Activated naive CD8-positive, alpha-beta T cell treated with anti-CD3 and anti-CD28 coated beads, Interleukin-2, amount 10 ng/mL, durations not matched to agents 7 days and 5 days (primary cell): ENCODE results near the gene PRRX2. TPM values are rescaled to one million over a fixed set of nuclear protein-coding genes. Genes with fewer than 3 reads are reported as not detected.
A peak's percentile ranks its signal among the peaks of the same experiment; 100 is the strongest.

Source experiments
- ATAC-seq: fragments of 150-1000 bp; cut with Tn5 transposase; one replicate; pipeline ENCODE4 v1.10.0; 2021; ENCODE audit warnings: low read depth, moderate library complexity
- POLR2A ChIA-PET: fragments of 350-600 bp; sonication (Branson Sonifier 250); formaldehyde crosslinking; loops from one replicate; lab custom pipeline; 2021; ENCODE audit warnings: antibody characterized with exemption; lab: Charles Lee
- DNase-seq: peaks from one replicate; pipeline ENCODE4 v3.0.0; 2021
- H3K27ac Mint-ChIP-seq: one replicate; pipeline ENCODE4 v1.8.0; 2022; ENCODE audit warnings: mild to moderate bottlenecking, mixed read lengths
- H3K27me3 Mint-ChIP-seq: one replicate; pipeline ENCODE4 v1.8.0; 2022; ENCODE audit warnings: mild to moderate bottlenecking, moderate library complexity, mixed read lengths
- H3K36me3 Mint-ChIP-seq: one replicate; pipeline ENCODE4 v1.8.0; 2021; ENCODE audit warnings: mild to moderate bottlenecking, mixed read lengths
- H3K4me1 Mint-ChIP-seq: one replicate; pipeline ENCODE4 v1.8.0; 2021; ENCODE audit warnings: mixed read lengths
- H3K4me3 Mint-ChIP-seq: one replicate; pipeline ENCODE4 v1.8.0; 2022; ENCODE audit warnings: mild to moderate bottlenecking, moderate library complexity, mixed read lengths
- H3K9me3 Mint-ChIP-seq: one replicate; pipeline ENCODE4 v1.8.0; 2021; ENCODE audit warnings: mixed read lengths
- total RNA-seq, 2 experiments: library from RNA; stranded (reverse); gene quantifications; one replicate each; pipeline ENCODE4 v1.2.3, GENCODE V29; 2021

The PRRX2 gene
- total RNA-seq, 2 experiments from 2014 or later = not detected

GRCh38 chr9:129731477-129732085 lies 66.1 kb downstream of the PRRX2 start:
- Mint-ChIP-seq H3K27ac (no peak overlapping the region), H3K27me3 (peaks cover 15% of the 10 kb centered on the region), H3K4me3 (no peak overlapping the region), H3K36me3 (no peaks in the 10 kb centered on the region), H3K9me3 (no peaks in the 10 kb centered on the region), H3K4me1 (peaks cover 1% of the 10 kb centered on the region)
- POLR2A ChIA-PET = no interaction called here
- ATAC-seq = no peak
- DNase-seq = no peak

- no peaks in the 10 kb centered on the region for H3K36me3 Mint-ChIP-seq
- peaks cover 2% of the 10 kb centered on the region for H3K4me1 Mint-ChIP-seq
- POLR2A ChIA-PET = no interaction called here
- no peak overlapping the region for H3K27ac Mint-ChIP-seq
- ATAC-seq (no peak), DNase-seq (no peak)
- no peak overlapping the region for H3K4me3 Mint-ChIP-seq
- peaks cover 16% of the 10 kb centered on the region for H3K27me3 Mint-ChIP-seq
- H3K9me3 Mint-ChIP-seq = no peaks in the 10 kb centered on the region
These were observed 66.7 kb downstream of the PRRX2 start for GRCh38 chr9:129732100-129732499.

DNA sequence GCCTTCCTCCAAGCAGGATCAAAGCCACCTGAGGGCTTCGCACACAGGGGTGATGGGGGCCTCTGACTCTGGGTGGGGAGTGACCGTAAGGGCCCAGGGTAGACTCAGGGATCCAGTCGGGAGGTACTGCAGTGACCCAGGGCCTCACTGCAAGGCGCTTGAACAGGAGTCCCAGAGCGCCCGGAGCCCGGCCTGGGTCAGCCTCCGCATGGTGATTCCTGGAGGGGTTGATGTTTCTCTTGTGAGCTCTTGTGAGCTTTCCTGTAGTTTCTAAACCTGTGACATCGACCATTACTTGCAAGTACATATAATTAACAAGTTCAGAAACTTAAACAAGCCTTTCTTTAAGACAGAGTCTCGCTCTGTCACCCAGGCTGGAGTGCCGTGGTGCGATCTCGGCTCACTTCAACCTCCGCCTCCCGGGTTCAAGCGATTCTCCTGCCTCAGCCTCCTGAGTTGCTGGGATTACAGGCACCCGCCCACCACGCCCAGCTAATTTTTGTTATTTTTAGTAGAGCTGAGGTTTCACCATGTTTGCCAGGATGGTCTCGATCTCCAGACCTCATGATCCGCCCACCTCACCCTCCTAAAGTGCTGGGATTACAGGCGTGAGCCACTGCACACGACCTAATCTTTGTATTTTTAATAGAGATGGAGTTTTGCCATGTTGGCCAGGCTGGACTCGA lies 67.6 kb downstream of the PRRX2 start:
- Mint-ChIP-seq H3K4me3 (no peak overlapping the region), H3K27me3 (peaks cover 16% of the 10 kb centered on the region), H3K27ac (no peak overlapping the region), H3K36me3 (no peaks in the 10 kb centered on the region), H3K4me1 (peaks cover 7% of the 10 kb centered on the region), H3K9me3 (no peaks in the 10 kb centered on the region)
- DNase-seq = no peak
- ATAC-seq = no peak
- POLR2A ChIA-PET = no interaction called here

DNA sequence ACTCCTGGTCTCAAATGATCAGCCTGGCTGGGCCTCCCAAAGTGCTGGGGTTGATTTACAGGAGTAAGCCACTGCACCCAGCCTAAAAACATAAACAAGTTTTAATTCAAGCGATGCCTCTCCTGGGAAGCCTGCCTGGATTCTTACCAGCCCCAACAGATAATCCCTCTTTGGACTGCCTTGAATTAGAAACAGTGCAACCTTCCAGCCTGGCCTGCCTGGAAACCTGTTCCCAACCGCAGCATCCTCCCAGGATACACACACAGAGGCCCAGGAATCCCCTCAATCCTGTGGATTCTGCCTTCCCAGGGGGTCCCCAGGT lies 68.1 kb downstream of the PRRX2 start:
- no peaks in the 10 kb centered on the region for H3K36me3 Mint-ChIP-seq
- POLR2A ChIA-PET = no interaction called here

GRCh38 chr9:129735546-129735945 lies 70.1 kb downstream of the PRRX2 start:
- peaks cover 11% of the 10 kb centered on the region for H3K27me3 Mint-ChIP-seq
- POLR2A ChIA-PET = no interaction called here
- H3K36me3 Mint-ChIP-seq = no peaks in the 10 kb centered on the region
- H3K4me3 Mint-ChIP-seq = no peak overlapping the region
- no peak for DNase-seq
- no peak overlapping the region for H3K27ac Mint-ChIP-seq
- no peaks in the 10 kb centered on the region for H3K9me3 Mint-ChIP-seq
- H3K4me1 Mint-ChIP-seq = peaks cover 9% of the 10 kb centered on the region
- ATAC-seq = no peak

More for the DNA sequence above, 68.1 kb downstream of the PRRX2 start:
- Mint-ChIP-seq H3K4me3 (no peak overlapping the region), H3K27ac (no peak overlapping the region), H3K4me1 (peaks cover 9% of the 10 kb centered on the region), H3K27me3 (peaks cover 16% of the 10 kb centered on the region), H3K9me3 (no peaks in the 10 kb centered on the region)
- no peak for ATAC-seq
- DNase-seq = no peak

GRCh38 chr9:129736334-129736733 lies 70.9 kb downstream of the PRRX2 start:
- Mint-ChIP-seq H3K9me3 (no peaks in the 10 kb centered on the region), H3K27me3 (peaks cover 6% of the 10 kb centered on the region), H3K4me1 (peaks cover 9% of the 10 kb centered on the region), H3K4me3 (no peak overlapping the region), H3K36me3 (no peaks in the 10 kb centered on the region), H3K27ac (no peak overlapping the region)
- POLR2A ChIA-PET = no interaction called here
- ATAC-seq (no peak), DNase-seq (no peak)

DNA sequence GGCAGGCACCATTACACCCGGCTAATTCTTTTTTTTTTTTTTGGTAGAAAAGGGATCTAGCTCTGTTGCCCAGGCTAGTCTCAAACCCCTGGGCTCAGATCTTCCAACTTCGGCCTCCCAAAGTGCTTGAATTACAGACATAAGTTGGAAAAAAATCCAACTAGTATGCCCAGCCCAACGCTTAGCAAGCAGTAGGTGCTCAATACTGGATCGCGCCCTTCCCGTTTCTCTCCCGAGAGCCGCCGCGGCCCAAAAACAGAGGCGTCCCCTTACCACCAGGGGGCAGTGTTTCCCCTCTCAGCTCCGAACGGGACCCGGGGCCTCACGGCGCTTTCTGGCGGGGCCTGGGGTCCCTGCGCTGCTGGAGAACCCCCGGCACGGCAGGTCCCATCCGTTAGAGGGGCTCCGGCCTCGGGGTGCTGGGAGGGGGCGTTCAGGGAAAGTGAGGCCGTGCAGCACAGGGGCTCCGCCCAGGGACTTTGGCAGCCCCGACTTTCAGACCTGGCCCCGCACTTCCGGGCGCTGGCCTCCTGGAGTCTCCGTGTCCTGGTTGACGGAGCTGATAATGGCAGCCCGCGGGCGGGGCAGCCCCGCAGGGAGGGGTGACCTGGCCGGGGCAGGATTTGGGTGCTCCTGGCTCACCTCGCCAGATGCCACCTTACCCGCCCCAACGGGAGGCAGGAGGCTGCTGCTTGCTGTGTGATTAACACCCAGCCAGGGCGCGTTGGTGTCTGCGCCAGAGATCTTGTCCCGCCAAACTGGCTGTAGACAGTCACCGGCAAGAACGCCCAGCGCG lies 72.2 kb downstream of the PRRX2 start:
- Mint-ChIP-seq H3K4me1 (peaks cover 9% of the 10 kb centered on the region), H3K36me3 (no peaks in the 10 kb centered on the region), H3K27me3 (peaks cover 5% of the 10 kb centered on the region), H3K27ac (peak overlapping the region; percentile 39), H3K9me3 (no peaks in the 10 kb centered on the region), H3K4me3 (peak overlapping the region; percentile 77)
- POLR2A ChIA-PET = interaction anchor here (0.6 to 1.7 kb wide), 7 partner anchors 11 to 241 kb away, joined by 3 to 9 read pairs (median 3); no protein-coding TSS in a partner anchor
- DNase-seq (peak; percentile 89), ATAC-seq (peak; percentile 91)

DNA sequence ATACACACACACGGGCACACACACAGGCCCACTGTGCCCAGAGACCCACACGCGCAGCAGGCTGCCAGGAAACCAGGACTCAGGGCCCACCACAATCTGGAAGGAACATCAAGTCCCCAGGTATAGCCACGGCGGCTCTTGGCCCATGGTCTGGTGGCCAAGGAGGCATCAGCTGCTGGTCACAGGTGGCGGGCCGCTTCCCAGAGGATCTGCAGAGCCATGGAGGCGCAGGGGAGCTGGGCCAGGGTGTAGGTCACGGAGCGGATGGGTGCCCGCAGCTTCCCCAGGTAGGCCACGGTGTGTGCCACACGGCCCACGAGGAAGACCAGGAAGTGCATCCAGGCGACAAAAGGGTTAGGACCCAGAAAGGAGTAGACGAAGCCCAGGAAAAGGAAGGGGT lies 74.0 kb downstream of the PRRX2 start:
- ATAC-seq = no peak
- Mint-ChIP-seq H3K4me1 (peaks cover 9% of the 10 kb centered on the region), H3K4me3 (no peak overlapping the region), H3K27me3 (peaks cover 8% of the 10 kb centered on the region), H3K9me3 (no peaks in the 10 kb centered on the region), H3K27ac (no peak overlapping the region), H3K36me3 (no peaks in the 10 kb centered on the region)
- POLR2A ChIA-PET = interaction anchor here (0.7 kb wide), 1 partner anchor 53 kb away, joined by 3 read pairs; no protein-coding TSS in a partner anchor
- no peak for DNase-seq

DNA sequence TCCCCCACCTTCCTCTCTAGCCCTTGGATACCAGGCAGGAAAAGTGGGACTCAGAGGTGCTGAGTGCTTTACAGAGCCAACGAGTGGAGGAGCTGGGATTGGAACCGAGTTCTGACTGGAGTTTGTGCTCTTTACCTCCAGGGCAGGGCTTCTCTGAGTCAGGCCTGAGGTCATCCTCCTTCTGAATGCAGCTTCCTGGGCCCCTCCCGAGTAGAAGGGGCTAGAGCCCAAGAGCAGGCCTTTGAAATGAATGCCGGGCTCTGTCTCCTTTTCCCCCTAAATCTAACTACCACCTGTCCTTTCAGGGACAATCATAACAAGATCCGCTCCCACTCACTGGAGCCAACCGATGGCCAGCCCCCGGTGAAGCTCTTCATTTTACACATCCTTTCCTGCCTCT lies 74.7 kb downstream of the PRRX2 start:
- Mint-ChIP-seq H3K27ac (no peak overlapping the region), H3K4me1 (peaks cover 9% of the 10 kb centered on the region), H3K4me3 (no peak overlapping the region), H3K9me3 (no peaks in the 10 kb centered on the region), H3K36me3 (no peaks in the 10 kb centered on the region), H3K27me3 (peaks cover 8% of the 10 kb centered on the region)
- DNase-seq = no peak
- no peak for ATAC-seq
- POLR2A ChIA-PET = no interaction called here

- Mint-ChIP-seq H3K27me3 (peaks cover 8% of the 10 kb centered on the region), H3K36me3 (no peaks in the 10 kb centered on the region), H3K4me3 (no peak overlapping the region), H3K4me1 (peaks cover 9% of the 10 kb centered on the region), H3K9me3 (no peaks in the 10 kb centered on the region), H3K27ac (no peak overlapping the region)
- POLR2A ChIA-PET = no interaction called here
- no peak for ATAC-seq
- DNase-seq = no peak
These were observed 75.4 kb downstream of the PRRX2 start for GRCh38 chr9:129740666-129741464.

GRCh38 chr9:129745200-129745599 lies 79.8 kb downstream of the PRRX2 start:
- Mint-ChIP-seq H3K27me3 (peaks cover 7% of the 10 kb centered on the region), H3K27ac (no peak overlapping the region), H3K4me3 (no peak overlapping the region), H3K4me1 (peaks cover 2% of the 10 kb centered on the region), H3K9me3 (no peaks in the 10 kb centered on the region), H3K36me3 (no peaks in the 10 kb centered on the region)
- POLR2A ChIA-PET = interaction anchor here (0.6 kb wide), 1 partner anchor 45 kb away, joined by 3 read pairs; no protein-coding TSS in a partner anchor
- ATAC-seq = no peak
- DNase-seq = no peak

DNA sequence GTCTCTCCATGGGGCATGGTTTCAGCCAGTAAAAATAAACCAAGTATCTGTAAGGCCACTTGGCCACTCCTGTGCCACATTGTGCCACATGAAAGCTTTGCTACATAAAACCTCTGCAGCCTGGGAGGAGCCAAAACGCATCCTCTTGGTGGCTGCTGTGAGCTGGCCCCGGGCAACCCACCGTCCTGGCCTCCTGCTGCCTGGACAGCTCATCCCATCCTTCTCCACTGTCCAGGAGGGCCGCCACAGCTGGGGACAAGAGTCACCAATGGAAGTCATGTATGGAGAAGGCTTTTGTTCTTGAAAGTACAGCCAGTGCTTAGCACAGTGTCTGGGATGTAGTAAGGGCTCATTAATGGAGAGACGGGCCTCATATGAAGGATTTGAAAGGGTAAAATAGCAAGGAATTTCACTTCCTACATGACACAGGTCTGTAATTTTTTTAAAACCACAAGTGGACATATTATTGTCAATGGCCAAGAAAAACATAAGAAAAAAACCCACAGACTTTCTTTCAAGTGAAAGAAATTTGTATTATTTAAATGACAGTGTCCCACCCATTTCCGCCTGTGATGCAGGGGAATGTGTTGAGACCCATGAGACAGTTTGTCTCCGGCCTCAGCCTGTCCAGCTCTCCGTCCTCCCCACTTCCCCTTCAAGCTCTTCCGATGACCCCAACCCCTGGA lies 80.8 kb downstream of the PRRX2 start:
- DNase-seq = no peak
- Mint-ChIP-seq H3K36me3 (no peaks in the 10 kb centered on the region), H3K4me1 (peaks cover 2% of the 10 kb centered on the region), H3K27ac (no peak overlapping the region), H3K4me3 (no peak overlapping the region), H3K27me3 (peaks cover 5% of the 10 kb centered on the region), H3K9me3 (no peaks in the 10 kb centered on the region)
- ATAC-seq = no peak
- POLR2A ChIA-PET = no interaction called here

DNA sequence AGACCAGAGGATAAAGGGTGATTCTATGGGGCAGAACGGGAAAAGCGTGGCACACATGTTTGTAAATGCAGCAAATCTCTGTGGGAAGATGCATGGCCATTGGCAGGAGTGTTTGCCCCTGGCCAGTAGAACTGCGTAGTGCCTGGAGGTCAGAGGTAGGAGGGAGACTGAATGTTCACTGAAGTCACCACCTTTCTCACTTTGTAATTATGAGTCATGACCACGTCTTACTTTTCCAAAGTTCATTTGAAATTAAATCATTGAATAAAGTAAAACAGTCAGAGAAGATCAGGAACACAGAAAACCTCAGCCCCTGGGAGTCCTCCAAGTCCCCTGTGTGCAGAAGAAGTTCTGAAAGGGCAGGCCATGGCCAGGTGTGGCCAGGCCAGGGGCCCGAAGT lies 82.8 kb downstream of the PRRX2 start:
- H3K27ac Mint-ChIP-seq = no peak overlapping the region
- no peak for ATAC-seq
- H3K4me3 Mint-ChIP-seq = no peak overlapping the region
- DNase-seq = no peak
- no peaks in the 10 kb centered on the region for H3K36me3 Mint-ChIP-seq
- H3K27me3 Mint-ChIP-seq = peaks cover 11% of the 10 kb centered on the region
- H3K9me3 Mint-ChIP-seq = no peaks in the 10 kb centered on the region
- peaks cover 4% of the 10 kb centered on the region for H3K4me1 Mint-ChIP-seq
- POLR2A ChIA-PET = no interaction called here
